ENCODE data around the gene IL22RA2. TPM values are rescaled to one million over a fixed set of nuclear protein-coding genes. Genes with fewer than 3 reads are reported as not detected.

IL22RA2 gene
- total and polyA plus RNA-seq, 7 donors, result not detected

DNA sequence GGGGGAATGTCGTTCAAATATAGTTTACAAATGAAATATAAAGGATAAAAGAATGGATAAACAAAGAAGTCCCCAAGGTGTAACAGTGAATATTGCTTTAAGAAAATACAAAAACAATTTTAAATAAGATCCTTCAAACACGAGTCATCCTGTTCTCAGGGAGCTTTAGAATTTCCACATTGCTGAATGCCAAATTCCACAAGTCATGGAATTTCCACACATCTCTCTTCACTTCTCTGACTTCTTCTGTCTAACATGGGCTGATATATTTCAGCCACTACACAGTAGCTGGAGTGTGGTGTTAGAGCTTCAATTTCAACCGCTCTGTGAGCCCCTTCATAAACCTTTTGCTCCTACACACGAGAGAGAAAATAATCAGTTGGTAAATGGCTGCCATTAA, 28.0 kb downstream of the IL22RA2 start:
- intact Hi-C loops (cut with DNase I), result no loop called here
- DNase-seq (no peak), ATAC-seq (no peak)
- 63 to 72% (median 66%) methylated on average over 4 of the region's 4 CpGs for WGBS, 3 donors
- TF ChIP-seq, protein P1, sequence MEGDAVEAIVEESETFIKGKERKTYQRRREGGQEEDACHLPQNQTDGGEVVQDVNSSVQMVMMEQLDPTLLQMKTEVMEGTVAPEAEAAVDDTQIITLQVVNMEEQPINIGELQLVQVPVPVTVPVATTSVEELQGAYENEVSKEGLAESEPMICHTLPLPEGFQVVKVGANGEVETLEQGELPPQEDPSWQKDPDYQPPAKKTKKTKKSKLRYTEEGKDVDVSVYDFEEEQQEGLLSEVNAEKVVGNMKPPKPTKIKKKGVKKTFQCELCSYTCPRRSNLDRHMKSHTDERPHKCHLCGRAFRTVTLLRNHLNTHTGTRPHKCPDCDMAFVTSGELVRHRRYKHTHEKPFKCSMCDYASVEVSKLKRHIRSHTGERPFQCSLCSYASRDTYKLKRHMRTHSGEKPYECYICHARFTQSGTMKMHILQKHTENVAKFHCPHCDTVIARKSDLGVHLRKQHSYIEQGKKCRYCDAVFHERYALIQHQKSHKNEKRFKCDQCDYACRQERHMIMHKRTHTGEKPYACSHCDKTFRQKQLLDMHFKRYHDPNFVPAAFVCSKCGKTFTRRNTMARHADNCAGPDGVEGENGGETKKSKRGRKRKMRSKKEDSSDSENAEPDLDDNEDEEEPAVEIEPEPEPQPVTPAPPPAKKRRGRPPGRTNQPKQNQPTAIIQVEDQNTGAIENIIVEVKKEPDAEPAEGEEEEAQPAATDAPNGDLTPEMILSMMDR (IDR thresholded peaks at IDR 0.05), result no peak
- Histone ChIP-seq H3K27ac (no peak overlapping the region), H3K27me3 (ENCODE audit: insufficient read depth in 3 of 3, low read length in 2 of 3) (no peaks in the 10 kb centered on the region), H3K36me3 (ENCODE audit: insufficient read depth in 1 of 2, low read depth in 1 of 2) (no peaks in the 10 kb centered on the region), H3K9me3 (no peaks in the 10 kb centered on the region), H3K4me3 (no peak overlapping the region), H3K4me1 (no peaks in the 10 kb centered on the region)

DNA sequence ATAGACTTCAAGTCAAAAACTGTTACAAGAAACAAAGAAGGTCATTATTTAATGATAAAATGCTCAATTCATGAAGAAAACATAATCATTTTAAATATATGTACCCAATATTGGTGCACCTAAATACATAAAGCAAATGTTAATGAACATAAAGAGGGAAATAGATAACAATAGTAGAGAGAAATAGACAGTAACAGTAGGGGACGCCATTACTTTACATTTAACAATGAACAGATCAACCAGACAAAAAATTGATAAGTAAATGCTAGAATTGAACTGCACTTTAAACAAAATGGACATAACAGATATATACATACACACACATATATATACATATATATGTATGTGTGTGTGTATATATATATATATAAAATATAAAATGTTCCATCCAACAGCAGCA, 37.4 kb downstream of the IL22RA2 start:
- 76 to 80% (median 78%) methylated on average over 1 of the region's 1 CpG for WGBS, 3 donors
- no peaks in the 10 kb centered on the region for H3K36me3 ChIP-seq (ENCODE audit: insufficient read depth in 1 of 2, low read depth in 1 of 2)
- peaks cover 0 to 6% (median 0%) of the 10 kb centered on the region in 3 donors for H3K27me3 ChIP-seq (ENCODE audit: insufficient read depth in 3 of 3, low read length in 2 of 3)
- no peak for DNase-seq
- no peak overlapping the region for H3K27ac ChIP-seq
- no peaks in the 10 kb centered on the region for H3K4me1 ChIP-seq
- TF ChIP-seq, protein P1 (IDR thresholded peaks at IDR 0.05), result peak; percentile 10
- intact Hi-C loops (cut with DNase I), result no loop called here
- peaks cover 6% of the 10 kb centered on the region for H3K9me3 ChIP-seq
- ATAC-seq, result no peak
- no peak overlapping the region for H3K4me3 ChIP-seq

DNA sequence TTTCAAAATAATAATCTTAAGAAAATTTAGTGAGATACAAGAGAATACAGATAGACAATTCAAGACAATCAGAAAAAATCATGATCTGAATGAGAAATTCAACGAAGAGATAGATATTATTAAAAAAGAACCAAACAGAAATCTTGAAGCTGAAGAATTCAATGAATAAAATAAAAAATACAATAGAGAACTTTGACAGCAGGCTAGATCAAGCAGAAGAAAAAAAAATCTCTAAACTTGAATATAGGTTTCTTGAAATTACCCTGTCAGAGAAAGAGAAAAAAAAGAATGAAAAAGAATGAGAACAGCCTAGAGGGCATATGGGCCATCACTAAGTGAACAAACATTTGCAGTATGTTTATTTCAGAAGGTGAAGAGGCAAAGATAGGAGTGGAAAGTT, 39.0 kb downstream of the IL22RA2 start:
- H3K4me3 ChIP-seq, result no peak overlapping the region
- TF ChIP-seq, protein P1 (IDR thresholded peaks at IDR 0.05), result no peak
- peaks cover 0 to 6% (median 0%) of the 10 kb centered on the region in 3 donors for H3K27me3 ChIP-seq (ENCODE audit: insufficient read depth in 3 of 3, low read length in 2 of 3)
- DNase-seq (no peak), ATAC-seq (no peak)
- H3K9me3 ChIP-seq, result peaks cover 6% of the 10 kb centered on the region
- WGBS, 3 donors, result 85 to 89% (median 88%) methylated on average over 1 of the region's 1 CpG
- H3K27ac ChIP-seq, result no peak overlapping the region
- intact Hi-C loops (cut with DNase I), result no loop called here
- no peaks in the 10 kb centered on the region for H3K36me3 ChIP-seq (ENCODE audit: insufficient read depth in 1 of 2, low read depth in 1 of 2)
- no peaks in the 10 kb centered on the region for H3K4me1 ChIP-seq

DNA sequence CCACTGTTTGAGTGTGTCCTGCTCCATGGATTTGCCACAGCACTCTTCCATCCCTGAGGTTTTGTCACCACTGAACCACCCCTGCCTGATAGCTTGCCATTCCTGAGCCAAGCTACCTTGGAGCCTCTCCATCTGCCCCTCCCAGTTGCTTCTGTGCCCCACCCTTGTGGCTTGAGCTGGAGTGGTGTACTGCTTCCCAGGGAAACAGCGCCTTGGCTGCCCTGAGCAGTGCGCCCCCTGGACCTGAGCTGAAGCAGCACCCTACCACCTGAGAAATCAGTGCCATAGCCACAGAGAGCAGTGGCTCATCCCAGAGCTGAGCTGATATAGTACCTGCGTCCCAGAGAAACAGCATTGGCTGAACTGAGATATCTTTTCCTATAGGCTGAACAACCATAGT, 40.3 kb downstream of the IL22RA2 start:
- H3K27ac ChIP-seq, result no peak overlapping the region
- TF ChIP-seq, protein P1 (IDR thresholded peaks at IDR 0.05), result no peak
- H3K27me3 ChIP-seq (ENCODE audit: insufficient read depth in 3 of 3, low read length in 2 of 3), result peaks cover 0 to 6% (median 0%) of the 10 kb centered on the region in 3 donors
- H3K36me3 ChIP-seq (ENCODE audit: insufficient read depth in 1 of 2, low read depth in 1 of 2), result no peaks in the 10 kb centered on the region
- WGBS, 3 donors, result 93 to 100% (median 100%) methylated on average over 3 of the region's 3 CpGs
- ATAC-seq (no peak), DNase-seq (no peak)
- H3K9me3 ChIP-seq, result peaks cover 6% of the 10 kb centered on the region
- H3K4me3 ChIP-seq, result no peak overlapping the region
- intact Hi-C loops (cut with DNase I), result no loop called here
- H3K4me1 ChIP-seq, result no peaks in the 10 kb centered on the region

DNA sequence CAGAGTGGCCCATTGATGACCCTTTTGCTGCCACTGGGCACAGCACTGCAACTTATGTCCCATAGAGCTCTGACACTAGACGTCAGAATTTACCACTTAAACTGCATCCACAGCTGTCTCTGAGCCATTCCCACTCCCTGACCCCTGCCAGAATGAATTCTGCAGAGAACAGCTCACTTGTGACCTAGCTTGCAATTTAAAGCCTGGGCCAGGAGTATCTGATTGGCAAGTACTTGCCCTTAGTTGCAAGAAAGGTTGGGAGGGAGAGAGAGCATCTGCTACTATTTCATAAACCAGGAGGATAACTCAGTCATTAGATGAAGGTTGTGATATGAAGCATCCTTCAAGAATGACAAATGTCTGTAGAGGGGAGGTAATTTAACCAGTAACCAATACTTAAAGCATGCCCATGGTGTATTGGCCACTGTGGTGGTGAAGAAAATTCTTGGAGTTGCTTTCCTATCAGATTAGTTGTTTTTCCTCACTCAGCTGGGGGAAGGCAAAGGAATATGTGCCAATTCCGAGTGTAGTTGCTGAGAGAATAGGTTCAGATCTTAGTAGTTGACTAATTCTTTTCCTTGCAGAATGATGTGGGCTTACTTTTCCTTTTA, 46.5 kb downstream of the IL22RA2 start:
- DNase-seq (no peak), ATAC-seq (no peak)
- no peaks in the 10 kb centered on the region for H3K4me1 ChIP-seq
- no peaks in the 10 kb centered on the region for H3K27me3 ChIP-seq (ENCODE audit: insufficient read depth in 3 of 3, low read length in 2 of 3)
- H3K27ac ChIP-seq, result no peak overlapping the region
- TF ChIP-seq, protein P1 (IDR thresholded peaks at IDR 0.05), result no peak
- H3K9me3 ChIP-seq, result no peaks in the 10 kb centered on the region
- intact Hi-C loops (cut with DNase I), result no loop called here
- no peaks in the 10 kb centered on the region for H3K36me3 ChIP-seq (ENCODE audit: insufficient read depth in 1 of 2, low read depth in 1 of 2)
- WGBS, 3 donors, result 51 to 60% (median 52%) methylated on average over 2 of the region's 2 CpGs
- H3K4me3 ChIP-seq, result no peak overlapping the region

All from psoas muscle (tissue), 8 donors.